ENCODE data around the gene KIAA1958. TPM values are rescaled to one million over a fixed set of nuclear protein-coding genes. Genes with fewer than 3 reads are reported as not detected.

KIAA1958 gene
- polyA plus RNA-seq, 3 donors = 1.9 to 4.2 (median 1.9) TPM

DNA sequence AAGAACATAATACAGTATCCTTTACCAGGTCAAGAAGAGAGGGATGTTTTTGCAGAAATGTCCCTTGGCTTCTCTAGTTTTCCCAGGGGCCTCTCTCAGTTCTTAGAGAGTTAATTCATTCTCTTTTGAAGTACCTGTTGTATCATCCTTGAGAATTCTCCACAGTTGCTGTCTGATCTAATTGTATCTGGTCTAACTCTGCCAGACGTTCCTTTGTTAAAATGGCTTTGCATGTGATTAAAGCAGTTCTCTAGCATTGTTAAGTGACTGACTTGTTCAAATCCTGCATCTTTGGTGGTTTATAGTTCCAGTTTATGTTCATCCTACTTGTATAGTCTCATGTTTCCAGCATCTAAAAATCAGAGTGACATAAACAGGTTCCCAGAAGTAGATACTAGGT is 65.0 kb downstream of the KIAA1958 start:
- DNase-seq = no peak
- H4K20me1 ChIP-seq (ENCODE audit: insufficient read depth, low read length) = no peaks in the 10 kb centered on the region
- peaks cover 0 to 1% (median 1%) of the 10 kb centered on the region in 3 donors for H3K27me3 Mint-ChIP-seq (ENCODE audit: low read depth in 3 of 3)
- H3K36me3 ChIP-seq (replicated peaks in 1 of 2; ENCODE audit: control insufficient read depth in 1 of 2, insufficient read depth in 2 of 2, low read length in 2 of 2) = no peaks in the 10 kb centered on the region
- no peaks in the 10 kb centered on the region for H3K9me3 ChIP-seq (replicated peaks in 1 of 2; ENCODE audit: control insufficient read depth in 1 of 2, insufficient read depth in 1 of 2, low read length in 2 of 2)
- intact Hi-C loops (cut with micrococcal nuclease) = no loop called here
- peaks cover 21% of the 10 kb centered on the region for H3K4me1 Mint-ChIP-seq
- no peak overlapping the region for H3K27ac ChIP-seq (ENCODE audit: low read depth in 1 of 2, low read length in 2 of 2)
- H3K4me3 Mint-ChIP-seq = no peak overlapping the region
- H3K27me3 ChIP-seq (ENCODE audit: control insufficient read depth in 2 of 2, insufficient read depth in 2 of 2, low read length in 2 of 2) = no peaks in the 10 kb centered on the region
- no peak overlapping the region for H3K27ac Mint-ChIP-seq
- H3K4me1 ChIP-seq (ENCODE audit: control insufficient read depth in 1 of 2, insufficient read depth in 2 of 2, low read length in 2 of 2) = peaks cover 15 to 19% of the 10 kb centered on the region in 2 donors
- H2AFZ ChIP-seq (ENCODE audit: insufficient read depth, low read depth, low read length, poor library complexity, severe bottlenecking) = no peak overlapping the region
- H3K9me3 Mint-ChIP-seq = peaks cover 0 to 1% (median 0%) of the 10 kb centered on the region in 7 donors
- H3K36me3 Mint-ChIP-seq = peaks cover 0 to 2% of the 10 kb centered on the region in 2 donors
- no peak overlapping the region for H3K4me3 ChIP-seq (replicated peaks in 1 of 3; ENCODE audit: low read depth in 2 of 3, low read length in 3 of 3)
- no peak overlapping the region for H3K9ac ChIP-seq (ENCODE audit: insufficient read depth, low read length, poor library complexity, severe bottlenecking)
- H3K4me2 ChIP-seq (replicated peaks; ENCODE audit: extremely low read depth, low read length, poor library complexity, severe bottlenecking) = no peak overlapping the region
- 100% methylated on average over 1 of the region's 1 CpG for WGBS (ENCODE audit: insufficient coverage)
- H3K79me2 ChIP-seq (ENCODE audit: insufficient read depth, low read length) = peaks cover 12% of the 10 kb centered on the region
- TF ChIP-seq, protein P1, sequence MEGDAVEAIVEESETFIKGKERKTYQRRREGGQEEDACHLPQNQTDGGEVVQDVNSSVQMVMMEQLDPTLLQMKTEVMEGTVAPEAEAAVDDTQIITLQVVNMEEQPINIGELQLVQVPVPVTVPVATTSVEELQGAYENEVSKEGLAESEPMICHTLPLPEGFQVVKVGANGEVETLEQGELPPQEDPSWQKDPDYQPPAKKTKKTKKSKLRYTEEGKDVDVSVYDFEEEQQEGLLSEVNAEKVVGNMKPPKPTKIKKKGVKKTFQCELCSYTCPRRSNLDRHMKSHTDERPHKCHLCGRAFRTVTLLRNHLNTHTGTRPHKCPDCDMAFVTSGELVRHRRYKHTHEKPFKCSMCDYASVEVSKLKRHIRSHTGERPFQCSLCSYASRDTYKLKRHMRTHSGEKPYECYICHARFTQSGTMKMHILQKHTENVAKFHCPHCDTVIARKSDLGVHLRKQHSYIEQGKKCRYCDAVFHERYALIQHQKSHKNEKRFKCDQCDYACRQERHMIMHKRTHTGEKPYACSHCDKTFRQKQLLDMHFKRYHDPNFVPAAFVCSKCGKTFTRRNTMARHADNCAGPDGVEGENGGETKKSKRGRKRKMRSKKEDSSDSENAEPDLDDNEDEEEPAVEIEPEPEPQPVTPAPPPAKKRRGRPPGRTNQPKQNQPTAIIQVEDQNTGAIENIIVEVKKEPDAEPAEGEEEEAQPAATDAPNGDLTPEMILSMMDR (IDR thresholded peaks at IDR 0.05) = no peak

DNA sequence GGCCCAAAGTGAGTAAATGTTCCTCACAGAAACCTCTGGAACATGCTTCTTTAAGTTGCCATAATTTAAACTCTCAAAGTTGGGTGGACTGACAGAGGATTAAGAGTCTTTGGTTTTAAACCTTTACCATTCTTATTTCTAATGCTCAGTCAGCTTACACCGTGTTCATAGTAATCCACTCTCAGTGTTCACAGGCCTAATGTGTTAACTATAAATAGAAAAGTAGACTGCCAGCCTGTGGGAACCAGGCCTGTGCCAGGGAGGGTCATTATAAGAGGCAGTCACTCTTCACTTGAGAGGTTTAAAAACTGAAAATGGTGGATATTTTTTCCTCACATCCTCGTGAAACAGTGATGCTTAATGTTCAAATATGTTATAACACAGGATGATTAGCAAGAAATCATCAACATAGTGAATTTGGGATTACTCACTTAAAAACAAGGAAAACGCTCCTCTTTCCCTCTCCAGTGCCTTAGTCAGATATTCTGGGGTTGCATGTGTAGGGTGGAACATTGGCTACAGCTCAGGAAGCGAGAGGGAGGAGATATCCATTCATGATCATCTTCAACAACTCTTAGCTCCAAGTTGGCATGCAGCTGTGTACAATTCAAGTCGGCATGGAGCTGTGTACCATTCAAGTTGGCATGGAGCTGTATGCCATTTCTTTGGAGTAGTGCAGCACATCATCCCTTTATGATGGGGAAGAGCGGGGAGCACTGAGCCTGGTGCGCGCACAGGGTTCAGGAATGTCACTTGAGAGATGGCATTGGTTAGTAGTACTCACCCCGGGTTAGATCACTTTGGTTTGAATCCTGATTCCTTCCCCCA is 65.8 kb downstream of the KIAA1958 start:
- H3K9ac ChIP-seq (ENCODE audit: insufficient read depth, low read length, poor library complexity, severe bottlenecking) = no peak overlapping the region
- peaks cover 0 to 2% of the 10 kb centered on the region in 2 donors for H3K36me3 Mint-ChIP-seq
- TF ChIP-seq, protein P1 (IDR thresholded peaks at IDR 0.05) = no peak
- H3K27me3 ChIP-seq (ENCODE audit: control insufficient read depth in 2 of 2, insufficient read depth in 2 of 2, low read length in 2 of 2) = no peaks in the 10 kb centered on the region
- H3K4me1 Mint-ChIP-seq = peaks cover 20% of the 10 kb centered on the region
- H2AFZ ChIP-seq (ENCODE audit: insufficient read depth, low read depth, low read length, poor library complexity, severe bottlenecking) = no peak overlapping the region
- WGBS (ENCODE audit: insufficient coverage) = 100% methylated on average over 1 of the region's 9 CpGs
- peaks cover 0 to 1% (median 0%) of the 10 kb centered on the region in 7 donors for H3K9me3 Mint-ChIP-seq
- no peak overlapping the region for H3K4me3 ChIP-seq (replicated peaks in 1 of 3; ENCODE audit: low read depth in 2 of 3, low read length in 3 of 3)
- no peaks in the 10 kb centered on the region for H3K9me3 ChIP-seq (replicated peaks in 1 of 2; ENCODE audit: control insufficient read depth in 1 of 2, insufficient read depth in 1 of 2, low read length in 2 of 2)
- no peak overlapping the region for H3K4me2 ChIP-seq (replicated peaks; ENCODE audit: extremely low read depth, low read length, poor library complexity, severe bottlenecking)
- DNase-seq = no peak
- H4K20me1 ChIP-seq (ENCODE audit: insufficient read depth, low read length) = no peaks in the 10 kb centered on the region
- no peak overlapping the region for H3K27ac Mint-ChIP-seq
- no peaks in the 10 kb centered on the region for H3K36me3 ChIP-seq (replicated peaks in 1 of 2; ENCODE audit: control insufficient read depth in 1 of 2, insufficient read depth in 2 of 2, low read length in 2 of 2)
- intact Hi-C loops (cut with micrococcal nuclease) = no loop called here
- H3K4me3 Mint-ChIP-seq = no peak overlapping the region
- H3K79me2 ChIP-seq (ENCODE audit: insufficient read depth, low read length) = peaks cover 12% of the 10 kb centered on the region
- peaks cover 0 to 1% (median 1%) of the 10 kb centered on the region in 3 donors for H3K27me3 Mint-ChIP-seq (ENCODE audit: low read depth in 3 of 3)
- peaks cover 15 to 19% of the 10 kb centered on the region in 2 donors for H3K4me1 ChIP-seq (ENCODE audit: control insufficient read depth in 1 of 2, insufficient read depth in 2 of 2, low read length in 2 of 2)
- H3K27ac ChIP-seq (ENCODE audit: low read depth in 1 of 2, low read length in 2 of 2) = no peak overlapping the region

All from CD14-positive monocyte (primary cell).